Activated T-helper 1 cell treated with Interleukin-2 at 50 U/mL for 16 hours (primary cell): ENCODE results near the gene GUCY1A2.

Source experiments
- DNase-seq: peaks from one replicate; pipeline ENCODE4 v3.0.0-alpha.2; 2020; ENCODE audit warnings: low read depth

GUCY1A2 gene

GRCh38 chr11:106998916-106999188 is 19.4 kb downstream of the GUCY1A2 start:
- no peak for DNase-seq

GRCh38 chr11:106998116-106998915 is 20.0 kb downstream of the GUCY1A2 start:
- no peak for DNase-seq

- DNase-seq = no peak
Observed at GRCh38 chr11:106997227-106997626, 21.0 kb downstream of the GUCY1A2 start.

GRCh38 chr11:106996691-106997090 is 21.6 kb downstream of the GUCY1A2 start:
- no peak for DNase-seq

GRCh38 chr11:106990331-106990730 is 27.9 kb downstream of the GUCY1A2 start:
- DNase-seq = no peak

- DNase-seq = no peak
Observed at GRCh38 chr11:106989078-106989455, 29.2 kb downstream of the GUCY1A2 start.

GRCh38 chr11:106988151-106989077 is 29.9 kb downstream of the GUCY1A2 start:
- DNase-seq = no peak

GRCh38 chr11:106986673-106987072 is 31.6 kb downstream of the GUCY1A2 start:
- DNase-seq = no peak

GRCh38 chr11:106986261-106986660 is 32.0 kb downstream of the GUCY1A2 start:
- DNase-seq = no peak

GRCh38 chr11:106983991-106984390 is 34.3 kb downstream of the GUCY1A2 start:
- no peak for DNase-seq

- DNase-seq = no peak
Observed at GRCh38 chr11:106983261-106983660, 35.0 kb downstream of the GUCY1A2 start.

- DNase-seq = no peak
Observed at GRCh38 chr11:106974831-106975230, 43.4 kb downstream of the GUCY1A2 start.

GRCh38 chr11:106971864-106972263 is 46.4 kb downstream of the GUCY1A2 start:
- no peak for DNase-seq

- DNase-seq = no peak
Observed at GRCh38 chr11:106969644-106970355, 48.5 kb downstream of the GUCY1A2 start.

- DNase-seq = no peak
Observed at GRCh38 chr11:106962995-106963394, 55.3 kb downstream of the GUCY1A2 start.

GRCh38 chr11:106961518-106961917 is 56.8 kb downstream of the GUCY1A2 start:
- no peak for DNase-seq

GRCh38 chr11:106961048-106961447 is 57.2 kb downstream of the GUCY1A2 start:
- DNase-seq = no peak

GRCh38 chr11:106959800-106960199 is 58.5 kb downstream of the GUCY1A2 start:
- no peak for DNase-seq

- DNase-seq = no peak
Observed at GRCh38 chr11:106959386-106959785, 58.9 kb downstream of the GUCY1A2 start.

GRCh38 chr11:106958517-106959248 is 59.6 kb downstream of the GUCY1A2 start:
- DNase-seq = no peak

- DNase-seq = no peak
Observed at GRCh38 chr11:106957030-106957482, 61.2 kb downstream of the GUCY1A2 start.

- no peak for DNase-seq
Observed at GRCh38 chr11:106950067-106950491, 68.2 kb downstream of the GUCY1A2 start.
